ENCODE data around the gene TBX5. TPM values are rescaled to one million over a fixed set of nuclear protein-coding genes. Genes with fewer than 3 reads are reported as not detected.

TBX5 gene
- total and polyA plus RNA-seq, 12 donors: 0.07 to 0.27 (median 0.14) TPM; not detected in 8

GRCh38 chr12:114400361-114400811 lies 5.6 kb downstream of the TBX5 start:
- Histone ChIP-seq H3K4me1 (replicated peaks in 1 of 2) (no peaks in the 10 kb centered on the region), H3K4me3 (no peak overlapping the region), H3K36me3 (replicated peaks in 1 of 2) (no peaks in the 10 kb centered on the region), H3K27me3 (peaks cover 93% of the 10 kb centered on the region), H3K9me3 (replicated peaks in 1 of 3) (no peaks in the 10 kb centered on the region), H3K27ac (no peak overlapping the region)
- TF ChIP-seq, protein P1, sequence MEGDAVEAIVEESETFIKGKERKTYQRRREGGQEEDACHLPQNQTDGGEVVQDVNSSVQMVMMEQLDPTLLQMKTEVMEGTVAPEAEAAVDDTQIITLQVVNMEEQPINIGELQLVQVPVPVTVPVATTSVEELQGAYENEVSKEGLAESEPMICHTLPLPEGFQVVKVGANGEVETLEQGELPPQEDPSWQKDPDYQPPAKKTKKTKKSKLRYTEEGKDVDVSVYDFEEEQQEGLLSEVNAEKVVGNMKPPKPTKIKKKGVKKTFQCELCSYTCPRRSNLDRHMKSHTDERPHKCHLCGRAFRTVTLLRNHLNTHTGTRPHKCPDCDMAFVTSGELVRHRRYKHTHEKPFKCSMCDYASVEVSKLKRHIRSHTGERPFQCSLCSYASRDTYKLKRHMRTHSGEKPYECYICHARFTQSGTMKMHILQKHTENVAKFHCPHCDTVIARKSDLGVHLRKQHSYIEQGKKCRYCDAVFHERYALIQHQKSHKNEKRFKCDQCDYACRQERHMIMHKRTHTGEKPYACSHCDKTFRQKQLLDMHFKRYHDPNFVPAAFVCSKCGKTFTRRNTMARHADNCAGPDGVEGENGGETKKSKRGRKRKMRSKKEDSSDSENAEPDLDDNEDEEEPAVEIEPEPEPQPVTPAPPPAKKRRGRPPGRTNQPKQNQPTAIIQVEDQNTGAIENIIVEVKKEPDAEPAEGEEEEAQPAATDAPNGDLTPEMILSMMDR (IDR thresholded peaks at IDR 0.05): no peak
- intact Hi-C loops (cut with DNase I): no loop called here
- DNase-seq: no peak
- WGBS, 4 donors: 24 to 35% (median 30%) methylated on average over 20 to 31 of the region's 31 CpGs

- intact Hi-C loops (cut with DNase I): no loop called here
- Histone ChIP-seq H3K27me3 (peaks cover 93% of the 10 kb centered on the region), H3K4me3 (no peak overlapping the region)
Observed at GRCh38 chr12:114399664-114400211, 6.2 kb downstream of the TBX5 start.

GRCh38 chr12:114397978-114398881 lies 7.7 kb downstream of the TBX5 start:
- Histone ChIP-seq H3K27ac (no peak overlapping the region), H3K4me1 (replicated peaks in 1 of 2) (no peaks in the 10 kb centered on the region), H3K9me3 (replicated peaks in 1 of 3) (no peaks in the 10 kb centered on the region), H3K4me3 (no peak overlapping the region), H3K27me3 (peaks cover 93% of the 10 kb centered on the region), H3K36me3 (replicated peaks in 1 of 2) (no peaks in the 10 kb centered on the region)
- intact Hi-C loops (cut with DNase I): no loop called here
- DNase-seq: no peak
- TF ChIP-seq POLR2A (IDR thresholded peaks at IDR 0.05): no peak
- TF ChIP-seq, protein P1 (IDR thresholded peaks at IDR 0.05): no peak
- WGBS, 4 donors: 8 to 22% (median 15%) methylated on average over 17 to 23 of the region's 23 CpGs

More at GRCh38 chr12:114399664-114400211, 6.2 kb downstream of the TBX5 start:
- Histone ChIP-seq H3K27ac (no peak overlapping the region), H3K4me1 (replicated peaks in 1 of 2) (no peaks in the 10 kb centered on the region), H3K36me3 (replicated peaks in 1 of 2) (no peaks in the 10 kb centered on the region), H3K9me3 (replicated peaks in 1 of 3) (no peaks in the 10 kb centered on the region)
- DNase-seq: no peak
- TF ChIP-seq, protein P1 (IDR thresholded peaks at IDR 0.05): no peak
- TF ChIP-seq POLR2A (IDR thresholded peaks at IDR 0.05): no peak
- 2 to 22% (median 12%) methylated on average over 16 to 30 of the region's 30 CpGs for WGBS, 4 donors

GRCh38 chr12:114396869-114397719 lies 8.8 kb downstream of the TBX5 start:
- H3K27me3 ChIP-seq: peaks cover 87% of the 10 kb centered on the region
- no peak for DNase-seq
- H3K9me3 ChIP-seq (replicated peaks in 1 of 3): no peaks in the 10 kb centered on the region
- WGBS, 4 donors: 6 to 15% (median 10%) methylated on average over 19 of the region's 19 CpGs
- no peak overlapping the region for H3K4me3 ChIP-seq
- no peak overlapping the region for H3K27ac ChIP-seq
- no peaks in the 10 kb centered on the region for H3K36me3 ChIP-seq (replicated peaks in 1 of 2)
- H3K4me1 ChIP-seq (replicated peaks in 1 of 2): no peaks in the 10 kb centered on the region
- TF ChIP-seq, protein P1 (IDR thresholded peaks at IDR 0.05): no peak
- TF ChIP-seq POLR2A (IDR thresholded peaks at IDR 0.05): no peak
- intact Hi-C loops (cut with DNase I): no loop called here
